Inferior parietal cortex (tissue), 1 donor: ENCODE measurements around the gene ST6GALNAC4.

ENCODE experiments used
- DNase-seq: peaks from one replicate; pipeline ENCODE4 v3.0.0-alpha.2; 2016; ENCODE audit errors: extremely low spot score

ST6GALNAC4 gene

DNA sequence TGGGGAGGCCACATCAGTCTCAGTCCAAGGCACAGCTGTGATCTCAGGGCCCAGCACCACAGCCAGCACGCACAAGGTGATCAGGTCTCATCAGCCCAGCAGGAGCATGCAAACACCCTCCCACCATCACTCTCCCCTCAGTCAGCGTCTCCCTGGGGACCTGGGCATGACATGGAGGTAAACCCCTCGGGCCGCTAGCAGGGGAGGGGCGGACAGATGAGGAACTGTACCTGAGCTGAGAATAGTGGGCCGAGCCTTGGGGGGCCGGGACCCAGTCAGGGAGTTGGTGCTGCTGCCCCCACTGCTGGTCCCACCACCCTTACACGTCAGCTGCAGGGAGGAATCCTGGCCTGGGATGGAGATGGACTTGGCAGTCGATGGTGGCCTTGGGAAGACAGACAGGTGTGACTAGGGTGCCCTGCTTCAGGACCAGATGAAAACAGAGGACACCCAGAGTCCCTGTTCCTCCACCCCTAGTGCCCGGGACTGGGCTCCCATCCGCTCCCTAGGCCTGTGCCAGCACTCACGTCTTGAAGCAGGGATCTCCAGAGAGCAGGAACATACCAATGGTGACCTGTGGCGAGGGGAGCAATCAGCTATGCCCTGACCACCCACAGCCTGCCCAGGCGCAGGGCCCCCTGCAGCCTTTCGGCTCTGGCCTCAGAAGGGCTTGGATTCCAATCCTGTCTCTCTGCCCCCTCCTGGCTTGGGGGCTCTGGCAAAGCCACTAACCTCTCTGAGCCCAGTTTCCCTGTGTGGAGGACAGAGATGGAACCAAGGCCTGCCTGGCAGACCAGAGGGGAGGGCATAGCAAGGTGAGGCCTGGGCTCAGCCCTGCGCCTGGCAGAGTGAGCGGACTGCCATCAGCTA lies 31.2 kb upstream of the ST6GALNAC4 start:
- DNase-seq: no peak

DNA sequence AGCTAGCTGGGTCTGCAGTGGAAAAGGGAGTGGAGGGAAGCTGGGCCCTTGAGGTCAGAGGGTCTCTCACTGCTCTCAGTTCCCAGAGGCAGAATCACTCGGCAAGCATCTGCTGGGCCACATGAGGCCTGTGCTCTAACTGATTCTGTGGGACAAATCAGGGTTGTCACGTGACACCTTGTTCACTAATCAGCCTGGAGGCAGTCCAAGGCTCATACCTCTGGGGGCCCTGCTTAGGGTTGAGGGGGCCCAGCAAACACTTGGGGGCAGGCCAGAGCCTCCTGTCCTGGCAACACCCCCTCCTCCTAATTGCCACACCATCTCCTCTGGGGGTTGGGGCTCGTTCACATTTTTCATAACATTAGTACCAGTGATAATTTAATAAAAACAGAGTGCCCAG lies 29.9 kb upstream of the ST6GALNAC4 start:
- DNase-seq: no peak

DNA sequence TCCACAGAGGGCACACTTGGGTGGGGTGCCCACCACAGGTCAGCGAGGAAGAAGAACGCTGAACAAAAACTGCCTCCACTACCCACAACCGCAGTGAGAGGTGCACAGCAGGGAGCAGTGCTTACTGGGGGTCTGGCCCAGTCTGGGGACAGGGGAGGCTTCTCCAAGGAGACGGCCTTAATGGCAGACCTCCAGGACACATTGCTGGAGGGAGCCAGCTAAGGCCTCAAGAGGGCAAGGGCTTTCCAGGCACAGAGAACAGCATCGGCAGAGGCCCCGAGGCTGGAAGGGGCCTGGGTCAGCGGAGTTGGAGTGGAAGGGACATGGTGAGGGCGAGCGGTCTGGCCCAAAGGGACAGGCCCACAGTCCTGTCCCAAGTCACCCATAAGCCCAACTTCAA lies 29.1 kb upstream of the ST6GALNAC4 start:
- no peak for DNase-seq

DNA sequence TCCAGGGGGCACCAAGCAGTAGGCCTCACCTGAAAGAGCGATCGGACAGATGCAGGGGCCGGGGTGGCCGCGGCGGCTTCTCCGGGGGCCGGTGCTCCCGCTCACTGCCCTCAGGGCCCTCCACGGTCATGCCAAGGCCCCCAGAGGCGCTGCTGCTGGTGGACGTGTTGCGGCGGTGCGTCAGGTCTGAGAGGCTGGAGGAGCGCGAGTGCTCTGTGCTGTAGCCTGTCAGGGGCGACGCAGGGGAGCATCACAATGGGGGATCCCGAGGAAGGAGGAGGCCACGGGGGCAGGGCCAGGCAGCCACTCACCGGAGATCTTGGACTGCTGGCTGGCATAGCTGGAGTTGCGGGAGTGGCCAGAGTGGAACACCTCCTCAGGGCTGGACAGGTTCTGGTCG lies 28.5 kb upstream of the ST6GALNAC4 start:
- no peak for DNase-seq

DNA sequence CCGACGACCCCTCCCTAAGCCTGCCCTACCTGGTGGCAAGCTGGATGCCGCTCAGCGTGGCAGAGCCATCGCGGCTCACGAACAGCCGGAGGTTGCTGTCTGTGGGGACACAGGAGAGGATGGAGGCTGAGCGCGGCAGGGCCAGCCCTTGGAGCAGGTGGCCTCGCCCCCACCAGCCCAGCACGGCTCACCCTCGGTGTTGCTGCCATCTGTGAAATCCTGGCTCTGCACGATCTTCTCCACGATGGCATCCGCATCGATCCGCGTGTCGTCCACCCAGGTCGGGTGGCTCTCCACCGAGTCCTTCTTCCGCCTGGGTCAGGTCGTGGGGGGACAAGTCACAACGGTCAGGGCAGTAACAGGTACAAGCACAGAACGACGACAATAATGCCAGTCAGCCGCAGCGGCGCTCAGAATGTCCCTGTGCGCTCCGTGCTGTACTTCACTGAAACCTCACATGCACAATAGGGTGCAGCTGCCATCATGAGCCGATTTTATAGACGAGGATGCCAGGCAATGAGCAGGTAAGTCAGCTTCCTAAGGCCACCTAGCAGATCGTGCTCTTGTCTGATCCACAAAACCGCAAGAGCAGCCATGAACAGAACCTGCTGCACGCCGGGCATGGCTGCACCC lies 27.9 kb upstream of the ST6GALNAC4 start:
- DNase-seq: no peak

DNA sequence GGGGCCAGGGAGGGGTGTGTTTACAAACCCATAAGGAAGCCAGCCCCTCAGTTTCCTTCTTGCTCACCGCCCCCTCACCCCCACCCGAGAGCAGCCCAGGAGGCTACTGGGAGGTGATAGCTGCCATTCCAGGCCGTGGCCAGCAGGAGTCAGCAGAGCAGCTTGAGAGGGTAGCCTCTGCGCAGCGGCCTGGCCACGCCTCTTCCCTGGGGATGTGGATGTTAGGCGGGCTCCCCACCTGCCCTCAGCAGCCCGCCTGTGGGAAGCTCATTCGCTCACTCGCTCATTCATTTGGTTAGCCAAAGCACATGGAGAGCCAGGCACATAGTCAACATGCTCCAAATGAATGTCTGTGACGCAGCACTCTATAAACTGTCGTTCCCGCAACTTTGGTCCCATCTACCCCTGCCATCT lies 26.9 kb upstream of the ST6GALNAC4 start:
- peak; percentile 87 for DNase-seq

DNA sequence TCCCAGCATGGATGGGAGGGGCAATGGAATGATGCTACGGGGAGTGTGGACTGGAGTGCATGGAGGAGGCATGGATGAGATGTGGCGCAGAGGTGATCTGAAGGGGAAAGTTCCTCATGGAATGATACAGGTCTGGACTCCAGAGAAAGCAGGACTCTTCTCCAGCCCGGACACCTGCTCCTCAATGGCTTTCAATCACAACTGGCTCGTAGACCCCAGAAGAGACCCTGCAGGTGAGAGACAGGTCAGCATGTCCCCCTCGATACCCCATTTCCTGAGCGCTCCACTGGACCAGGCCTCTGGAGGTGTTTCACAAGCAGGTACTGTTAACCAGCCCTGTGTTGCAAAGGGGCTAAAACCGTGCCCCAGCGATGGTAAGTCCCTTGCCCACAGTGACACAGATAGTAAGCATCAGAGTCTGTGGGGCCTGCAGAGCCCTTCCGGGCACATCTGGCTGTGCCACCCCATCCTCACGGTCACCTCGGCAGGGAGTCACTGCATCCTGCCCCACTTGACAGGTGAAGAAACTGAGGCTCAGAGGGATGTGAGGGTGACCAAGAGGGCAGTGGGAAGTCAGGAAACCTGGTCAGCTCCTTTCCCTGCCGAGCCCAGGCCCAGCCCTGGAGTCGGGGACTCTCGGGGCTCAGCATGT lies 26.3 kb upstream of the ST6GALNAC4 start:
- DNase-seq: no peak

DNA sequence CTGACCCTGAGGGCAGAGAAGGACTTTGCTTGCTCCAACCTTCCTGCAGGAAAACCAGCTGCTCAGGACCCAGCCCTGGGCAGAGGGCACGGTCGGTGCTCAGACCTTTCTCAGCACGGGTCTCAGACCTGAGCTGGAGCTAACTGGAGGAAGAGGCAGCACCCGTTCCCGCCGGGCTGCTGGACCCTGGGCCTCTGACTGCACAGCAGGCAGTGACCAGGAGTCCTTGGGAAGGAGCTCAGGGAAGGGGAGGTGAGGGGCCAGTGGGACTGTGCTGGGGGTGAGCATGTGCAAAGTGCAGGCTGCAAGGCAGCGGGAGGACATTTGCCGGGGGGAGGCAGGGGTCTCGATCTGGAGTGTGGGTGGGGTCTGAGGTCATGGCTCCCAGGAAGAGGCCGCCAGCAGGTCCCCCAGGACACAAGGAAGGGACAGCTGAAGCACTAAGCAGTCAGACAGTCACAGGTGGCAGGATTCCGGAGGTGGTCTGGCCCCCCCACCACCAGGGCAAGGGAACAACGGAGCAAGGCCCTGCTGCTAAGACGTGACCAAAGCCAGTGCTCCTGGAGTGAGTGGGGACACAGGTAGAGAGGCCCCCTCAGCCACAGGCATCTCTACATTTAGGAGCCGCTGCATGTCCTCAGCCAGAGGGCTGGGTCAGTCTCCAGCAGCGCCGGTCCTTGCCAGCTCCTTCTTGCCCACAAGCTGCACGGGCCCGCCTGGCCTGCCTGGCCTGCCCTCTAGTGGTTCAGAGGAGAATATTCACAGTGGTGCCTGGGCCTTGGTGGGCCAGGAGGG lies 25.6 kb upstream of the ST6GALNAC4 start:
- peak; percentile 55 for DNase-seq

DNA sequence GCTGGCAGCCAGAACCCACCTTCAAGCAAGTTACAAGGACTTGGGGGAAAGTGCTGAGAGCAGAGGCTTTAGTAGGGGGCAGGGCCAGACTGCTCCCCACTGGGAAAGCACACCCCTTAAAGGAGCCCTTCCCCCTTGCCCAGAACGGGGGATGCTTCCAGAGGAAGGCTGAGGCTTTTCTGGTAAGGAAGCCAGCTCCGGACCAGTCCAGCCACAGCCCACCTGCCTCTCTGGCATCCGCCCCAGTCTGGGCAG lies 25.0 kb upstream of the ST6GALNAC4 start:
- no peak for DNase-seq

DNA sequence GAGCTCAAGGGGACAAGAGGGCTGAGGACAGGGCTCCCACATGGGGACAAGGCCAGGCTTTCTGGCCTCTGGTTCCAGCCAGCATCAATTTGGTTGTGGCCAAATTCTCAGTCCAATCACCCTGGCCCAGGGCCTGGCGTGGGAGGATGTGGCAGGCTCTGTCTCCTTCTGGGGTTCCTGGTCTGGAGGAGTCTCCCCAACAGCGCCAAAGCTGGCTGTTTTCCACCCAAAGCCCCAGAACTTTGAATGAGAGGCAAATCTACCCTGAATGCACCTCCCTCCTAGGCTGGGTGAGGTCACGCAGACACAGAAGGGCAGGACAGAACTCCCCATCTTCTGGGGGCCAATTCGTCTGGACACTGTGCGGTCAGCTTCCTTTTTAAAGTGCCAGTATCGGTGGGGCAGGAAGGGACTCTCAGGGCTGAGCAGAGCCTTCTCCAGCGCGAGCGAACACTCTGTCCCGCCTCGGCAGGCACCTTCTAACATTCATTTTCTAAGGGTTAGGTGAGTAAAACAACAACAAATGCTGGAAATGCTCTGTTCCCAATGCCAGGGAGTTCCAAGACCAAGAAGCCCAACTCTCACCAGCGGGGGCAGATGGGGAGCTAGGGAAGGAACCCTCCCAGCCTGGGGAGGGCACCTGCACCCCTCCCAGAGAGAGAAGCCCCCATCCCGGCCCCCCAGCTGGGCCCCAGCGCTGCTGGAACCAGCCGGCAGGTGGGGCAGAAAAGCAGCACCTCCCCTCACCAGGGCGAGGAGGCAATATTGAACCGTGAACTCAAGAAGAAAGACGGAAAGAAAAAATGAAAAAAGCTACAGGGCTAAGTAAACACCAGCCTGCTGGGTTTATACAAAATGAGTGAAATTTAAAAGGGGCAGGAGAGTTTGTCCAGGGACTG lies 24.5 kb upstream of the ST6GALNAC4 start:
- no peak for DNase-seq

DNA sequence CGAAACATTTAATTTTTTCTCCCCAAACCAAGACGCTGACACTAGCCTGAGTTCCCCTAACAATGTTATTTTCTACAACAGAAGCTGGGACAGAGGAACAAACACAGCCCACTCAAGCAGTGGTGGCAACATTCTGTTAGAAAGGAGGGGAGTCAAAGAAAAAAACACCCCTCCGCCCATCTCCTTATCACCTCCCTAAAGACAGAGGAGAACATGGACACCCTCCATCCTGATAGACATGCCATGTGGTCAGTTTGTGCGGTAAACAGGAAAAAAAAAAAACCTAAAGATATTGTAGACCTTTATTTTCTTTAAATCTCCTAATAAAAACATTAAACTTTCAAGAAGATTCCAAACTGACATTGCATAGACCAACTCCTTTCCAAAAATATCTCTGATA lies 23.8 kb upstream of the ST6GALNAC4 start:
- DNase-seq: no peak

DNA sequence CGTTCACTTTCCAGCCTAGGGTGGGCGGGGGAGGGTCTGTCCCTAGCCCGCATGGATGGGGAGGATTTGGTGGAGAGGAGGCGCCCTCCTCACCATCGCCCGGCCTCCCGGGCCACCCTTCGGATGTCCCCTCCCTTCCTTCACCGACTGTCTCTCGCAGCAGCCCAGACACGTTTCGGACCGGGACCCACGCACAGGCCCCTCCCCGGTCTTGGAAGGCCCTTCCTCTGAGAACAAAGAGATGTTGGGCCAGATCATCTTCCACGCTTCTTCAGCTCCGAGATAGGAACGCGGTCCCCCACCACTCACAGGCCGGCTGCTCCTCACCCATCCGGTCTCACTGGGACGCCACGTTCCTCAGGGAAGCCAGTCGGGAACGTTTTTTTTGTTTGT lies 21.5 kb upstream of the ST6GALNAC4 start:
- no peak for DNase-seq

DNA sequence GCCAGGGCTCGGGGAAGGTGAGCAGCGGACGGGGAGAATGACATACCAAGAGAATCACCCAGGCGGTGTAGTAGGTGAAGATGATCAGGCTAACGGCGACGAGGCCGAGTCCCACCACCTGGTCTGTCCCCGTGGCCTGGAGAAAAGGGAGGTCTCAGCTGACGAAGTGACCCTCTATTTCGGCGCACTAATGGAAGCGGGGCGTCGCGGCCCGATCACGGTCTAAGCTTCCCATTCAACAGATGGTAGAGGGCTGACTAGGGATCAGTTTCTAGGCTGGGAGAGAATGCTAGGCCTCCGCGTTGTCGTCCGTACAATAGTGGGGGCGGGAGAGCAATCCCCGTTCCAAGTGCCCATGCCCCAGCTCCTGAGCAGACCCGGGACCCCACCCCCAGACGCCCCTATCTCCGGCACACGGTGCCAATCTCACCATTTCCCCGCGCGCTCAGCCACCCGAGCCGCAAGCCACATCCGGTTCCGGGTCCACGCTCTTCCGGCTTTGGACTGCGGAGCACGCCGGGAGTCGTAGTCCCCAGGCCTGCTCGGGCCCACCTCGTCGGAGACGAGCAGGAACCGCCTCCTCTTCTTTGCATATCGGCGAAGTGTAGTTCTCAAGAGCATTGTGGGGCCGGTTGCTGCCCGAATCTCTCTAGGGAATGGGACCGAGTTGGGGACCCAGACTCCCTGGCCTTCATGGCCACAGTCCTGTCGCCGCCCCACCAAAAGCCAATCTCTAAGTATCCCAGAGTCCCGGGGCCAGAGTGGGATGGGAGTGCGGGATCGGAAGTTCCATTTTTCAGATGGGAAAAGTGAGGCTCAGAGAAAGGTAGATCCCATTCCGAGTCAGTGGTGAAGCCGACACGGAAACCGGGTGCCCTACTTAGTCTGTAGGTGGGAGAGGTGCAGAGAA lies 20.8 kb upstream of the ST6GALNAC4 start, which contains the start of gene DPM2:
TSS of gene DPM2 (minus strand) at position 467 of the 910 bp plus-strand sequence. CDS start at position 433, 34 bp downstream.
- peak; percentile 89 for DNase-seq

DNA sequence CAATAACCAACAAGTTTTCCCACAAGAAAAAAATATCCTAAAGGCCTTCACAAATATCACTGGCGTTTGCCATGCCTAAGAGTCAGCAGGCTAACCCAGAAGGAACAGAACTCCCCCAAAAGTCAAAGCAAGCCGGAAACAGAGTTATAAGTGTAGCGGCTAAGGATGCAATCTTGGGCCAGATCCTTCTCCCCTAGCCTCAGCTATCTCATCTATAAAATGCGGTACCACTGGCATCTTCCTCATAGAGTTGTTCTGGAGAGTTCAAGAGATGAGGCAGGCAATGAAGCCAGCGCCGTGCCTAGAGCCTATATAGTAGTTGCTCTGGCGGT lies 20.2 kb upstream of the ST6GALNAC4 start:
- no peak for DNase-seq

DNA sequence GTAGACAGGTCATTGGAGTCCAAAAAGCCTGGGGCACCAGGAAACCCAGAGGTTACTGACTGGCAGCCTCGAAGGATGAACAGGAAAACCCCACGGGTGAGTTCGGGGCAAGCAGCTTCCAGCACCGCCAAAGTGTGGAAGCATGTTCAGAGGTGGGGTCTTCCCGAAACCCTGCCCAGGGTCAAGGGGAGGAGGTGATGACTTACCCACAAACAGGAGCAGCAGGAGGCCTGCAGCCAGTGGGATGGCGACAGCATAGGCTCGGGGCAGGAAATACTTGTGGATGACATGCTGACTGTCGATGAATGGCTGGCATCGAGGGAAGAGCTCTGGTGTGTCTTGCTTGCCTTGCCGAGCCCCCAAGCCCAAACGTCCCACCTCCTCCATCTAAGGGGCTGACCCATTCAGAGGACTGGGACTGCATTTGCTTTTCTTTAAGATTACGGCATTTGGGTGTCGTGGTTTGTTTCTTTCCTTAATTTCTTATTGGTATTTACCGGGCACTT lies 19.6 kb upstream of the ST6GALNAC4 start:
- no peak for DNase-seq

DNA sequence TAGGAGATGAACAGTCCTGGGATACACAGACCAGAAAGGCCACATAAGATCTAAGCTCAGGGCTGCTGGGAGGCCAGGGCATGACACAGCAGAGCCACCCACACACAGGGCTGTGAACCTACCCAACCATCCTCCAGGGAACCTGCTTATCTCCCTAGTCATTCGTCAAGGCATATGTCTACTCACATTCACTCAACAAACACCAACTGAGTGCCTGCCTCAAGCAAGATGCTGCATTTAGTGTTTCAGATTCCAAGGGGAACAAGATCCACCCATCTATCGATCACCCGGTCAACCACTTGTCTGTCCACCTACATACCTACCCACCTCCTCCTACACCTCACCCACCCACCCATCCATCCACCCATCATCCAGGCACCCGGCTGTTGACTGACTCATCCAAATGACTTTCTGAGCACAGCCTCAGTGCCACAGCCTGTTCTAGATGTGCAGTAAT lies 19.0 kb upstream of the ST6GALNAC4 start:
- no peak for DNase-seq

DNA sequence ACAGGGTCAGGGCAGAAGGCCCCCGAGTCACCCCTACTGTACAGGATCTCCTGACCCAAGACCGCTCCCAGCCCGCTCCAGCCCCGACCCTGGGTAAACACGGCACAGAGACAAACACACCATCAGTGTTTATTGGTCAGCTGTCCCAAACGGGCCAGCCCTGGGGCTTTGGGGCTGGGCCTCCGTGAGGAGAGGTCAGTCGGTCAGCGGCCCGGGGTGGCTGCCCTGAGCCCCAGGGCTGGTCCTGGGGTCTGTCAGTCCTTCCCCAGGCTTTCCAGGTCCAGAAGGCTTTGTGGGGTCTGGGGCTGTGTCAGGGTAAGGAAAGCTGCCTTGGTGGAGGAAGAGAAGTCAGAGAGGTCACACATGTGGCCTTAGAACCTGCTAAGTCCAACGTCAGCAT lies 18.1 kb upstream of the ST6GALNAC4 start:
- no peak for DNase-seq

DNA sequence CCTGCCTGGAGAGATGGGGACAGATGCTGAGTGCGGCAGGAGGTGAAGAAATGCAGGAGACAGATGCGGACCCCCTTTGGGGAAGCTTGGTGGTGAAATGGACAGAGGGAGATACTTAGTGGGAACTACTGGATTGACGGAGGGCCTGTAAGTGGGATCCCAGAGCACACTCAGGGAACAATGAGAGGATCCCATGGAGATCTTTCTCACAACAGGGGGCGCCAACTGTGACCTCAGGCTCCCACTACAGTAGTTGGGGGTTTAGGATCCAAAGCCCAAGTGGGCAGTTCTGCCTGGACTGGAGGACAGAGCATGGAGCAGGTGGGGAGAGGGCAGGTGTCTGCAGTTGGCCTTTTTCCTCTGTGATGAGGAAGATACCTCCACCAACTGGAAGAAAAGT lies 17.4 kb upstream of the ST6GALNAC4 start:
- DNase-seq: no peak

DNA sequence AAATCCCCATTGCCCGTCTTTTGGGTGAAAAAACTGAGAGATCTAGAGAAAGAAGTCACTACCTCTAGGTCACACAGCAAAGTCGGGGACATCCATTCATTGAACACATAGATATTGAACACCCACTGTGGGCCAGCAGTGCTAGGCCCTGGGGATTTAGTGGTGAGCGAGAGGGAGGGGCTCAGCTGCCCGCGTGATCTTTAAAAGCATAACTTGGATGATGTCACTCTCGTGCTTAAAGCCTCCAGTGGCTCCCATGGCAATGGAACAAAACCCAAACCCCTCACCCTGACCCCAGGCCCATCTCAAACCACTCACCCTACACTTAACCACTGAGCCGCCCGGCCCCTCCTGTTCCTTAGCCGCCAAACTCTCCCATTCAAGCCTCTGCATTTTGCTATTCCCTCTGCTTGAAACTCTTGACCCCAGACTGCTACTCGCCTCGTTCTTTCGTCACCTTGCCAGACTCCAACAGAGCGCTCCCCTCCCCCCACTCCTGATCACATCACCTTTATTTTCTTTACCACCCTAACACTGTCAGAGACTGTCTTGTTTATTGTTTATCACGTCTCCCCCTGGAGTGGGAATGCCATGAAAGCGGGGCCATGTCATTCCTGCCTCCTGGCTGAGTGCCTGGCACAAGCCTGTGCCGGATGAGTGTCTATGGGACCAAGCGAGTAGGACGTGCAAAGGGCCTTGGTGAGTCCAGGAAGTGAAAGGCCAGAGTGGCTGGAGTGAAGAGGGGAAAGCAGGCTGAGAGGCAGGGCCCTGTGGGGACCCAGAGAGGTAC lies 14.4 kb upstream of the ST6GALNAC4 start:
- no peak for DNase-seq
